ENCODE measurements around the gene AARS2.

GRCh38 chr6:44284121-44284520 lies 29.0 kb downstream of the AARS2 start:
- TF ChIP-seq TAF1 (IDR thresholded peaks at IDR 0.05; ENCODE audit: borderline replicate concordance, insufficient read depth, low read length) (no peak), SIN3A (IDR thresholded peaks at IDR 0.05; ENCODE audit: borderline replicate concordance, insufficient read depth, low read length) (no peak), POLR2AphosphoS5 (IDR thresholded peaks at IDR 0.05; ENCODE audit: low read depth, low read length) (no peak), REST (IDR thresholded peaks at IDR 0.05; ENCODE audit: insufficient read depth in 1 of 2, low read depth in 2 of 2, low read length in 2 of 2) (no peak), FOXP2 (optimal IDR thresholded peaks at IDR 0.05; ENCODE audit: borderline replicate concordance, extremely low read depth, extremely low read length, insufficient read depth) (no peak)

Data from PFSK-1 (cell line).